HepG2 (cell line): ENCODE data around the gene CD276. TPM values are rescaled to one million over a fixed set of nuclear protein-coding genes. Genes with fewer than 3 reads are reported as not detected.

Experiments used
- ATAC-seq: fragments of 200-7000 bp; cut with Tn5 transposase; 3 replicates; pipeline ENCODE4 v1.9.1; 2020; ENCODE audit warnings: mild to moderate bottlenecking, moderate library complexity
- BruUV-seq: library from RNA; stranded (reverse); fragments of 400-500 nt; replicated peaks from 2 replicates; lab custom pipeline; 2021; lab: Mats Ljungman, UMichigan
- CTCF ChIA-PET: fragments of 300-600 bp; formaldehyde crosslinking; extraction: SDS; loops from one replicate; lab custom pipeline; 2021; ENCODE audit warnings: low total read pairs, inconsistent platforms, low intra/inter-chr PET ratio; lab: Yijun Ruan, JAX
- POLR2A ChIA-PET: fragments of 350-600 bp; sonication (Branson Sonifier 250); formaldehyde crosslinking; loops from one replicate; lab custom pipeline; 2020; ENCODE audit warnings: antibody characterized with exemption, inconsistent platforms; lab: Yijun Ruan, JAX
- DNase-seq: peaks from one replicate; pipeline ENCODE4 v3.0.0-alpha.2; 2015; ENCODE audit warnings: low spot score
- FAIRE-seq: peaks from 3 replicates; lab custom pipeline; 2011; peaks lifted over from hg19 to GRCh38; lab: Jason Lieb, UNC
- H2AFZ ChIP-seq: one replicate; pipeline ENCODE4 v1.6.1; 2011; ENCODE audit warnings: low read length, inconsistent platforms
- H3K27ac ChIP-seq: fragments of 300-600 bp; 3 replicates; pipeline ENCODE4 v1.8.0; 2011; ENCODE audit warnings: mixed run types, mild to moderate bottlenecking, mixed read lengths, low read length, inconsistent platforms; ENCODE audit not compliant: insufficient read depth; ENCODE audit errors: extremely low read length
- H3K27me3 ChIP-seq, 2 experiments: fragments of 200-600 bp in 1 of 2; 2 replicates in 1 of 2; 3 replicates in 1 of 2; pipeline versions ENCODE4 v1.6.0 to v1.8.0; 2011; ENCODE audit warnings: low read length in 2 of 2, mild to moderate bottlenecking in 2 of 2, moderate library complexity in 2 of 2, inconsistent platforms in 1 of 2; ENCODE audit not compliant: insufficient read depth in 2 of 2, control insufficient read depth in 1 of 2
- H3K36me3 ChIP-seq, 2 experiments: fragments of 200-600 bp in 1 of 2; replicated peaks in 1 of 2; 2 replicates in 1 of 2; 3 replicates in 1 of 2; pipeline versions ENCODE4 v1.5.1 to v1.8.0; 2011; ENCODE audit warnings: low read length in 2 of 2, inconsistent platforms in 1 of 2; ENCODE audit not compliant: insufficient read depth in 2 of 2, control insufficient read depth in 1 of 2
- H3K4me1 ChIP-seq: 2 replicates; pipeline ENCODE4 v1.5.1; 2012; ENCODE audit warnings: low read length, inconsistent platforms; ENCODE audit not compliant: insufficient read depth
- H3K4me2 ChIP-seq: 2 replicates; pipeline ENCODE4 v1.6.0; 2011; ENCODE audit warnings: low read depth, low read length, inconsistent platforms
- H3K4me3 ChIP-seq, 3 experiments: fragments of 200-600 bp in 1 of 3; sonication (generic), shearing (Covaris generic) in 1 of 3; replicated peaks in 1 of 3; 2 replicates each; pipeline ENCODE4 v1.5.1; 2011 to 2016; ENCODE audit warnings: low read length in 3 of 3, inconsistent platforms in 2 of 3, low read depth in 2 of 3, mild to moderate bottlenecking in 2 of 3, control low read depth in 1 of 3, mixed read lengths in 1 of 3; ENCODE audit not compliant: insufficient read depth in 1 of 3
- H3K79me2 ChIP-seq: one replicate; pipeline ENCODE4 v1.6.1; 2011; ENCODE audit warnings: low read length, inconsistent platforms; ENCODE audit not compliant: insufficient read depth
- H3K9ac ChIP-seq: 2 replicates; pipeline ENCODE4 v1.6.0; 2011; ENCODE audit warnings: mild to moderate bottlenecking, low read depth, low read length, inconsistent platforms; ENCODE audit not compliant: insufficient read depth
- H3K9me3 ChIP-seq: 2 replicates; pipeline ENCODE4 v1.5.1; 2012; ENCODE audit warnings: mild to moderate bottlenecking, low read length
- H4K20me1 ChIP-seq: 2 replicates; pipeline ENCODE4 v1.6.0; 2011; ENCODE audit warnings: inconsistent platforms, mild to moderate bottlenecking, low read length, moderate library complexity; ENCODE audit not compliant: insufficient read depth
- DR1 ChIP-seq: sonication (generic); formaldehyde crosslinking; IDR thresholded peaks from 2 replicates; pipeline ENCODE4 v1.8.0; 2021; ENCODE audit warnings: mild to moderate bottlenecking, missing genetic modification reagents, inconsistent platforms
- IKZF4 ChIP-seq: sonication (generic); formaldehyde crosslinking; IDR thresholded peaks from 2 replicates; pipeline ENCODE4 v1.5.1; 2020; ENCODE audit warnings: borderline replicate concordance, mild to moderate bottlenecking, low read depth, missing genetic modification reagents; ENCODE audit errors: not compliant biosample characterization
- KAT7 ChIP-seq: IDR thresholded peaks from 2 replicates; pipeline ENCODE4 v1.6.1; 2018; ENCODE audit warnings: borderline replicate concordance, missing compliant biosample characterization
- LRRFIP1 ChIP-seq: sonication (generic); formaldehyde crosslinking; conservative IDR thresholded peaks from 2 replicates; pipeline ENCODE4 v1.4.0; 2020; ENCODE audit warnings: missing genetic modification reagents
- PRMT3 ChIP-seq: sonication (generic); formaldehyde crosslinking; IDR thresholded peaks from 2 replicates; pipeline ENCODE4 v1.8.1; 2022; ENCODE audit warnings: low read depth, mild to moderate bottlenecking, moderate library complexity, missing genetic modification reagents, borderline replicate concordance
- SMARCE1 ChIP-seq: fragments of 450-650 bp; IDR thresholded peaks from 2 replicates; pipeline ENCODE4 v1.6.1; 2017; ENCODE audit warnings: borderline replicate concordance
- TEAD3 ChIP-seq: optimal IDR thresholded peaks from 2 replicates; pipeline ENCODE3; 2016; ENCODE audit warnings: borderline replicate concordance
- ZNF367 ChIP-seq: sonication (generic); formaldehyde crosslinking; IDR thresholded peaks from 2 replicates; pipeline ENCODE4 v1.4.0; 2020; ENCODE audit warnings: missing genetic modification reagents, borderline replicate concordance
- ZNF781 ChIP-seq: sonication (generic); formaldehyde crosslinking; IDR thresholded peaks from 2 replicates; pipeline ENCODE4 v1.5.1; 2020; ENCODE audit warnings: borderline replicate concordance, mild to moderate bottlenecking, missing genetic modification reagents; ENCODE audit errors: not compliant biosample characterization
- WGBS: methylation state at CpG from one replicate; pipeline ENCODE4 v1.1.6; 2017; ENCODE audit warnings: low lambda C conversion rate; 5-methylcytosine and 5-hydroxymethylcytosine counted together
- in situ Hi-C: cut with HindIII; loops from 2 replicates; pipeline ENCODE4 v1.10.0; 2017; ENCODE audit warnings: low pct_unique_long_range_greater_than_20kb; ENCODE audit not compliant: extremely low pct_ligation_motif_present
- intact Hi-C: fragments of 100-400 bp; cut with micrococcal nuclease; formaldehyde crosslinking; loops from one replicate; pipeline ENCODE4 v1.10.0; 2022; ENCODE audit not compliant: unreplicated experiment
- polyA plus RNA-seq, 8 experiments: library from polyadenylated mRNA; depleted of rRNA in 3 of 8; stranded (reverse) in 7 of 8; unstranded in 1 of 8; fragments of >200 nt; fragmentation: Illumina TruSeq in 4 of 8; extraction: Trizol in 4 of 8; gene quantifications; 2 replicates each; pipeline versions ENCODE4 v1.2.1 to v1.2.3, GENCODE V29; 2011 to 2016; ENCODE audit warnings: low read depth in 4 of 8, missing spikeins in 1 of 8, mixed read lengths in 1 of 8; ENCODE audit not compliant: insufficient read depth in 1 of 8
- total RNA-seq, 5 experiments: library from RNA; depleted of rRNA; stranded (reverse); fragments of >200 nt; fragmentation: Illumina TruSeq; extraction: Trizol; gene quantifications; 2 replicates each; pipeline ENCODE4 v1.2.3, GENCODE V29; 2016; ENCODE audit warnings: low read depth in 1 of 5

Gene CD276
- total and polyA plus RNA-seq, 2 of the 13 experiments (the other 11 are each of a cell fraction or from before 2014, with no cell fraction given), result 24.6 to 55.2 TPM

GRCh38 chr15:73724212-73724611 is 40.0 kb downstream of the CD276 start:
- no peak for DNase-seq
- intact Hi-C loops (no loop called here), in situ Hi-C loops (no loop called here)
- Histone ChIP-seq H3K9me3 (no peaks in the 10 kb centered on the region), H3K4me3 (no peak overlapping the region), H3K27ac (no peak overlapping the region), H3K27me3 (peaks cover 2 to 31% of the 10 kb centered on the region in 2 experiments; a peak in 3 of 5 replicates), H3K79me2 (no peaks in the 10 kb centered on the region), H4K20me1 (0 out of 2 replicates have a peak, but pooled peaks cover 2% of the 10 kb centered on the region), H3K36me3 (no peaks in the 10 kb centered on the region), H3K9ac (no peak overlapping the region), H3K4me1 (no peaks in the 10 kb centered on the region), H2AFZ (no peak overlapping the region), H3K4me2 (no peak overlapping the region)
- WGBS, result 29% methylated on average over 2 of the region's 3 CpGs
- POLR2A ChIA-PET, result no interaction called here
- CTCF ChIA-PET, result no interaction called here
- TF ChIP-seq ZNF781, result no peak
- no peak for TF ChIP-seq SMARCE1
- TF ChIP-seq KAT7 (CRISPR knock-in tag), result no peak
- TF ChIP-seq ZNF367 (CRISPR knock-in tag), result no peak
- no peak for TF ChIP-seq LRRFIP1
- no peak for TF ChIP-seq IKZF4 (CRISPR knock-in tag)
- no peak for TF ChIP-seq PRMT3 (CRISPR knock-in tag)
- TF ChIP-seq TEAD3 (CRISPR knock-in tag), result no peak
- no peak for TF ChIP-seq DR1
- ATAC-seq, result no peak
- BruUV-seq, result no TSS peak
- no peak for FAIRE-seq
